Retinal pigment epithelial cell (primary cell): ENCODE data around the gene DSCAM.

Experiments
- DNase-seq: peaks from one replicate; pipeline ENCODE4 v3.0.0-alpha.2; 2010; ENCODE audit warnings: low read depth
- H3K4me3 ChIP-seq: 2 replicates; pipeline ENCODE4 v1.5.1; 2011; ENCODE audit warnings: mild to moderate bottlenecking, low read length, control low read depth, moderate library complexity
- CTCF ChIP-seq: conservative IDR thresholded peaks from 2 replicates; pipeline ENCODE4 v1.5.1; 2011; ENCODE audit warnings: low read depth, low read length, control low read depth, inconsistent platforms

Gene DSCAM

GRCh38 chr21:40672602-40673001 is 174.4 kb downstream of the DSCAM start:
- H3K4me3 ChIP-seq, result no peak overlapping the region
- no peak for TF ChIP-seq CTCF
- DNase-seq, result no peak

GRCh38 chr21:40671716-40672115 is 175.2 kb downstream of the DSCAM start:
- DNase-seq, result no peak
- no peak for TF ChIP-seq CTCF

DNA sequence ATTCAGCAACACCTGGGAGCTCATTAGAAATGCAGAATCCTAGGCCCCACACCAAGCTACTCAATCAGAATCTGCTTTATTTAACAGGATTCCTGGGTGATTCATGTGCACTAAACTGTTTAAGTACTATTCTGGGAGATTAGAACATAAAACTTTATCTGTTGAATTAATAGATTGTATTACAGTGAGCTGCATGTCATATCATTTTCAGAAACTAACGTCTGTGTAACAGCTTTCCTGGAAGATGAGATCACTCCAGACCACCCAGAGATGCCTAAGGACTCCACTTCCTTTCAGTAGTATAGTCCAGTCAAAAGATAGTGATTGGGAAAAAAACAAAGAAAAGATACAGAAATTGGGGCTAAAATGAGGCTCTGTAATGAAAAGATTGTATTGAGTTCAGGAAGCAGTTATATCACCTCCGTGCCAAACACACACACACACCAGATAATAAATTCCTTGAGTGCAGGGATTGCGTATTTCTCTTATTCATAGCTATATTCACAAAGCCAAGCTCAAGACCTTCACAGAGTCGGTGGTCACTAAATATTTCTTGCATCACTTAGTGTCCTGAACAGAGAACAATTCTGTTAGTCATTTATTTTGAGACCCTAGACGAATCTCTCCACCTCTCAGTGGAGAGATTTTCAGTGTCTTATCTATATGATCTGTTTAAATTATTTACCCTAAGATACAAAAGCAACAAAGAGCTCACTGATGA is 178.2 kb downstream of the DSCAM start:
- H3K4me3 ChIP-seq, result no peak overlapping the region
- no peak for TF ChIP-seq CTCF
- no peak for DNase-seq

More at GRCh38 chr21:40671716-40672115, 175.2 kb downstream of the DSCAM start:
- H3K4me3 ChIP-seq, result no peak overlapping the region

GRCh38 chr21:40667967-40668366 is 179.0 kb downstream of the DSCAM start:
- H3K4me3 ChIP-seq, result no peak overlapping the region
- no peak for DNase-seq
- TF ChIP-seq CTCF, result no peak

DNA sequence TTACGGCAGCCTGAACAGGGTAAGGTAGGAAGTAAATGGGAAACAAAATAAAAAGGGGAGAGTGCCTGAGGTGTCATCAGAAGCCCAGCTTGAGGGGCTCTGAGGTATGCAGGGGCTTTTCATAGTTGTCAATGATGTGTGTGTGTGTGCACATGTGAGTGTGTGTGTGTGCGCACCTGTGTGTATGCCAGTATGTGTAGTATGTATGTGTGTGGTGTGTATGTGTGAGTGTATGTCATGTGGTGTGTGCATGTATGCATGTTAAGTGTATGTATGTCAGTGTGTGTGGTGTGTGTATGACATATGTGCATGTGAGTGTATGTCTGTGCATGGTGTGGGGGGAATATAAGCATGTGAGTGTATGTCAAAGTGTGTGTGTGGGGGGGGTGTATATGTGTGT is 184.1 kb downstream of the DSCAM start:
- no peak for TF ChIP-seq CTCF
- H3K4me3 ChIP-seq, result no peak overlapping the region
- DNase-seq, result no peak

DNA sequence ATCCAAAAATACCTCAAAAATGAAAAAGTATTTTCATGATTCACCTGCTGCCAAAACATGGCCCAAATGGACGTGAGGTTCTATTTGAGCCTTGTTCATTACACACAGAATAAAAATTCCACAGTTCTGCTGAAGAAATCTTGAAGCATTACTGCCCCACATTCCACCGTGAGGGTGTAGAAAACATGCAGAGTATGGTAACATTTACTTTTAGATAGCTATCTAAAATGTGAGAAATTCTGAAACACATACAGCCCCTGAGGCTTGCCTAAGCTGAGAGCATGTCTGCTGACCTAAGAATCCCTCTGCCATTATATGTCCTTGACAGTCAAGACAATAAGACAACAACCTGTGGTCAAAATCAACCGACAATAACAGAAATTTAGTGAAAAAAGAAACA is 186.5 kb downstream of the DSCAM start:
- H3K4me3 ChIP-seq, result no peak overlapping the region
- no peak for DNase-seq
- no peak for TF ChIP-seq CTCF

- no peak for DNase-seq
- no peak overlapping the region for H3K4me3 ChIP-seq
- no peak for TF ChIP-seq CTCF
These were observed 188.6 kb downstream of the DSCAM start for GRCh38 chr21:40658311-40658710.
